ENCODE results near the gene KRT76.

- TF ChIP-seq POLR2AphosphoS5 (IDR thresholded peaks at IDR 0.05) (no peak), EP300 (IDR thresholded peaks at IDR 0.05) (no peak), CTCF (IDR thresholded peaks at IDR 0.05) (no peak)
Measured at GRCh38 chr12:52815161-52815560, 38.0 kb upstream of the KRT76 start.

All from gastroesophageal sphincter (tissue), 3 donors.